RWPE1 (cell line): ENCODE results near the gene OR8K3.

Source experiments
- CTCF ChIA-PET: fragments of 350-600 bp; sonication (Branson Sonifier 250); formaldehyde crosslinking; extraction: SDS; loops from one replicate; lab custom pipeline; 2021; lab: Yijun Ruan, JAX
- POLR2A ChIA-PET: fragments of 400-600 bp; formaldehyde crosslinking; extraction: SDS; loops from one replicate; lab custom pipeline; 2020; ENCODE audit warnings: antibody characterized with exemption; ENCODE audit not compliant: low non-redundant PET; lab: Yijun Ruan, JAX
- DNase-seq: peaks from one replicate; pipeline ENCODE4 v3.0.0; 2012; ENCODE audit warnings: low spot score
- H3K27ac ChIP-seq: fragments of 450-650 bp; 2 replicates; pipeline ENCODE4 v1.5.1; 2017
- TF ChIP-seq, protein P1 (sequence below): fragments of 450-650 bp; conservative IDR thresholded peaks from 2 replicates; pipeline ENCODE4 v1.5.1; 2017; ENCODE audit warnings: low read depth, mild to moderate bottlenecking

The OR8K3 gene

DNA sequence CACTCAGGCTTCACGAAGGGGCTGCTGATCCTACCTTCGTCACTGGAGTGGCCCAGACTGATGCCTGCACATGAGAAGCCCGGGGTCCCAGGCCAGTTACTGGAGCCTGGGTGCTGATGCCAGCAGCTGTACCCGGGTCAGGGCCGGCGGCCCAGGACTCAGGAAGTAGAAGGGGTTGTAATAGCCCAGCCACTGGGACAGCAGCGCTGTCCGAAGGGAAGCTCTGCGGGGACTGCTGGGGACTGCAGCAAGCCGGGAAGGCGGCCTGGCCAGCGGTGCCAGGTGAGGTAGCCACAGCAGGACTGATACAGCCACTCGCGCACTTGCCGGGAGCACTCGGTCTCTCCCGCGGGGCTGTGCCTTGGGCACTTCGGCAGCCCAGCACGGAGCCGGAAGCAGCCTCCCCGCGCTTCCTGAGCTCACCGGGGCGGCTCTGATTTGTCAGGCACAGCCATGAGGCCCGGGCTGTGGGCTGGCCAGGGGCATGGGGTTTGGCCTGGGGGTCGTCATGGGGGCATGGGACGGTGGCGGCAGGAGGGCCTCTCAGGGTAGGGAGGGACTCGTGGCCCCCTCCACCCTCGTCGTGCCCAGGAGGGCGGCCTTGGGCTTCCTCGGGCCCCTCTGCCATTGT, 17.0 kb downstream of the OR8K3 start:
- ChIA-PET POLR2A (no interaction called here), CTCF (no interaction called here)
- no peak for DNase-seq
- TF ChIP-seq, protein P1, sequence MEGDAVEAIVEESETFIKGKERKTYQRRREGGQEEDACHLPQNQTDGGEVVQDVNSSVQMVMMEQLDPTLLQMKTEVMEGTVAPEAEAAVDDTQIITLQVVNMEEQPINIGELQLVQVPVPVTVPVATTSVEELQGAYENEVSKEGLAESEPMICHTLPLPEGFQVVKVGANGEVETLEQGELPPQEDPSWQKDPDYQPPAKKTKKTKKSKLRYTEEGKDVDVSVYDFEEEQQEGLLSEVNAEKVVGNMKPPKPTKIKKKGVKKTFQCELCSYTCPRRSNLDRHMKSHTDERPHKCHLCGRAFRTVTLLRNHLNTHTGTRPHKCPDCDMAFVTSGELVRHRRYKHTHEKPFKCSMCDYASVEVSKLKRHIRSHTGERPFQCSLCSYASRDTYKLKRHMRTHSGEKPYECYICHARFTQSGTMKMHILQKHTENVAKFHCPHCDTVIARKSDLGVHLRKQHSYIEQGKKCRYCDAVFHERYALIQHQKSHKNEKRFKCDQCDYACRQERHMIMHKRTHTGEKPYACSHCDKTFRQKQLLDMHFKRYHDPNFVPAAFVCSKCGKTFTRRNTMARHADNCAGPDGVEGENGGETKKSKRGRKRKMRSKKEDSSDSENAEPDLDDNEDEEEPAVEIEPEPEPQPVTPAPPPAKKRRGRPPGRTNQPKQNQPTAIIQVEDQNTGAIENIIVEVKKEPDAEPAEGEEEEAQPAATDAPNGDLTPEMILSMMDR, result no peak
- H3K27ac ChIP-seq, result no peak overlapping the region

DNA sequence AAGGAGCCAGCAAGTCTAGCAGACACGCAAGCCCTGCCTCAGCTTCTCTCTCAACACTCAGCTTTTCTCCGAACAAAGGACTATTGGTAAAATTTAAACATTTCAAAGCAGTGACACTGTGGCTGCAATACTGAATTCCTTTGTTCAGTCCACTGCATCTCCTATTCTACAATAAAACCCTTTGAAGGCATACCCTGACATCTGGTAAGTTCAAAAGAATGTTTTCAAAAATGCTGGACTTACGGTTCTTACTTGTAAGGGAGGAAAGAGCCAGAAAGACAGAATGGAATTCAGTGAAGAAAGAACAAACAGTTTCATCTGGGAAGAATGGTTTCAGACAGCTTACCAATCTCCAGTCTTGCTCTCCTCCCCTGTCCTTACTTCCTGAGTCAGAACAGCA, 18.2 kb downstream of the OR8K3 start:
- TF ChIP-seq, protein P1, result no peak
- POLR2A ChIA-PET, result no interaction called here
- CTCF ChIA-PET, result no interaction called here
- DNase-seq, result no peak
- H3K27ac ChIP-seq, result no peak overlapping the region

DNA sequence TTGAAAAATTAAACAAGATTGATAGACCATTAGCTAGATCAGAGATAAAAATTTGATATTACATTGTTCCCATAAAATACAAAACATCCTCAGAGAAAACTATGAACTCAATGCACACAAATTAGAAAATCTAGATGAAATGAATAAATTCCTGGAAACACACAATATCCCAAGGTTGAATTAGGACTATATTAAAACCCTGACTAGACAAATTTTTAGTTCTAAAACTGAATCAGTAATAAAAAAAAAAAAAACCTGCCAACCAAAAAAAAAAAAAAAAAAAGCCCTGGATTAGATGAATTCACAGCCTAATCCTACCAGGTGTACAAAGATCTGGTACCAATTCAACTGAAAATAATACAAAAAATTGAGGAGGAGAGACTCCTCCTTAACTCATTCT, 25.3 kb downstream of the OR8K3 start:
- DNase-seq, result no peak
- no peak overlapping the region for H3K27ac ChIP-seq
- POLR2A ChIA-PET, result no interaction called here
- CTCF ChIA-PET, result no interaction called here
- TF ChIP-seq, protein P1, result no peak

DNA sequence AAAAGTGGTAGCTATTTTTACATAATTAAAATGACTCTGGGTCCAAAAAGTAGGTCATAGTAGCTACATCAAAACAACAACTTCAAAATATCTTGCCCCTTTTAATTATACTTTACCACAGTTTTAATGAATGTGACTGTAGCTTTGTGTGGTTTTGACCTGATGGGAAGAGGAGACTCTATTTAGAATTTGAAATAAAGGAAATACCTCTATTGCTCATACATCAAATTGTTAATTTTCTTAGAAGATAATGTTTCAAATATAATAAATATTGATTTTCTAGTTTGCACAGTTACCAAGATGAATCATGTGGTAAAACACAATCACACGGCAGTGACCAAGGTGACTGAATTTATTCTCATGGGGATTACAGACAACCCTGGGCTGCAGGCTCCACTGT, 30.8 kb downstream of the OR8K3 start, which contains the start of gene OR8K1:
OR8K1 (plus strand) TSS at position 301 of the 400 bp plus-strand sequence; CDS start at position 301, 0 bp downstream.
- no peak for DNase-seq
- TF ChIP-seq, protein P1, result no peak
- POLR2A ChIA-PET, result no interaction called here
- CTCF ChIA-PET, result no interaction called here
- H3K27ac ChIP-seq, result no peak within 1 kb of the TSS

DNA sequence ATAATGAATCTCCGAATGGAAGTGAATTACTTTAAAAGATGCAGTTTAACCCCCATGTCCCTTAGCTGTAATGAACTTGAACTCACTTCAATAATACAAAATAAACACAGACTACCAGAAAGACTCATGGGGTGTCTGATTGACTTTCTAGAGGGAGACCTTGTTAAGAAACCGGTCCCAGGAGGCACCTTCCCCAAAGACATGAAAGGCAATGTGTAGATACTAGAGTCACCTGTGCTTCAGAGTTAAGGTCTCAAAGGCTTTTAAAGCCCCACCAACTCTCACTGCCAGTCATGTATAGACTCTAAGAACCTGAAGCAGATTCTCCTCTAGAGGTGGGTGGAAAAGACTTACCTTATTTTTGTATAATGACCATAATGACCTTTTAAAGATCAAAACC, 39.0 kb downstream of the OR8K3 start, which contains the start of gene OR8J1:
OR8J1 (plus strand) TSS at position 301 of the 400 bp plus-strand sequence. CDS start 5,956 bp downstream, outside the sequence.
- TF ChIP-seq, protein P1, result no peak
- CTCF ChIA-PET, result no interaction called here

More for the DNA sequence above, 39.0 kb downstream of the OR8K3 start, which contains the start of gene OR8J1:
- DNase-seq, result no peak
- POLR2A ChIA-PET, result no interaction called here
- H3K27ac ChIP-seq, result no peak within 1 kb of the TSS
